Measurements from ENCODE around the gene JAG2. TPM values are rescaled to one million over a fixed set of nuclear protein-coding genes. Genes with fewer than 3 reads are reported as not detected.
A peak's percentile ranks its signal among the peaks of the same experiment; 100 is the strongest.

The JAG2 gene
- total RNA-seq, 3 donors from 2014 or later (not counting 1 experiment from before 2014, with no cell fraction given), result 3.5 to 6.6 (median 6.1) TPM

- WGBS (ENCODE audit: insufficient coverage), result 58% methylated on average over 25 of the region's 25 CpGs
- peak overlapping the region; percentile 67 for H3K4me3 Mint-ChIP-seq
- TF ChIP-seq, protein P1, sequence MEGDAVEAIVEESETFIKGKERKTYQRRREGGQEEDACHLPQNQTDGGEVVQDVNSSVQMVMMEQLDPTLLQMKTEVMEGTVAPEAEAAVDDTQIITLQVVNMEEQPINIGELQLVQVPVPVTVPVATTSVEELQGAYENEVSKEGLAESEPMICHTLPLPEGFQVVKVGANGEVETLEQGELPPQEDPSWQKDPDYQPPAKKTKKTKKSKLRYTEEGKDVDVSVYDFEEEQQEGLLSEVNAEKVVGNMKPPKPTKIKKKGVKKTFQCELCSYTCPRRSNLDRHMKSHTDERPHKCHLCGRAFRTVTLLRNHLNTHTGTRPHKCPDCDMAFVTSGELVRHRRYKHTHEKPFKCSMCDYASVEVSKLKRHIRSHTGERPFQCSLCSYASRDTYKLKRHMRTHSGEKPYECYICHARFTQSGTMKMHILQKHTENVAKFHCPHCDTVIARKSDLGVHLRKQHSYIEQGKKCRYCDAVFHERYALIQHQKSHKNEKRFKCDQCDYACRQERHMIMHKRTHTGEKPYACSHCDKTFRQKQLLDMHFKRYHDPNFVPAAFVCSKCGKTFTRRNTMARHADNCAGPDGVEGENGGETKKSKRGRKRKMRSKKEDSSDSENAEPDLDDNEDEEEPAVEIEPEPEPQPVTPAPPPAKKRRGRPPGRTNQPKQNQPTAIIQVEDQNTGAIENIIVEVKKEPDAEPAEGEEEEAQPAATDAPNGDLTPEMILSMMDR (IDR thresholded peaks at IDR 0.05), result no peak
- Histone ChIP-seq H3K9me3 (ENCODE audit: control insufficient read depth, insufficient read depth, low read length) (no peaks in the 10 kb centered on the region), H3K27ac (ENCODE audit: low read length) (no peak overlapping the region), H3K4me1 (ENCODE audit: control insufficient read depth, insufficient read depth, low read length) (peaks cover 27% of the 10 kb centered on the region), H3K27me3 (ENCODE audit: control insufficient read depth, insufficient read depth, low read length) (no peaks in the 10 kb centered on the region), H3K4me3 (ENCODE audit: low read length) (no peak overlapping the region), H3K36me3 (ENCODE audit: control insufficient read depth, insufficient read depth, low read length) (no peaks in the 10 kb centered on the region)
- H3K36me3 Mint-ChIP-seq, result no peaks in the 10 kb centered on the region
- no peak for ATAC-seq
- H3K27me3 Mint-ChIP-seq (ENCODE audit: low read depth in 2 of 2), result no peaks in the 10 kb centered on the region
- intact Hi-C loops (cut with micrococcal nuclease), result no loop called here
- H3K4me1 Mint-ChIP-seq, result no peaks in the 10 kb centered on the region
- no peaks in the 10 kb centered on the region for H3K9me3 Mint-ChIP-seq
- H3K27ac Mint-ChIP-seq, result no peak overlapping the region
- no peak for DNase-seq
Observed at GRCh38 chr14:105182296-105183020, 13.9 kb upstream of the JAG2 start.

- DNase-seq, result no peak
- H3K27me3 Mint-ChIP-seq (ENCODE audit: low read depth in 2 of 2), result no peaks in the 10 kb centered on the region
- no peaks in the 10 kb centered on the region for H3K36me3 Mint-ChIP-seq
- Histone ChIP-seq H3K27me3 (ENCODE audit: control insufficient read depth, insufficient read depth, low read length) (no peaks in the 10 kb centered on the region), H3K27ac (ENCODE audit: low read length) (no peak overlapping the region), H3K36me3 (ENCODE audit: control insufficient read depth, insufficient read depth, low read length) (no peaks in the 10 kb centered on the region), H3K4me1 (ENCODE audit: control insufficient read depth, insufficient read depth, low read length) (peaks cover 29% of the 10 kb centered on the region), H3K9me3 (ENCODE audit: control insufficient read depth, insufficient read depth, low read length) (no peaks in the 10 kb centered on the region), H3K4me3 (ENCODE audit: low read length) (no peak overlapping the region)
- ATAC-seq, result no peak
- 54% methylated on average over 21 of the region's 21 CpGs for WGBS (ENCODE audit: insufficient coverage)
- no peak overlapping the region for H3K27ac Mint-ChIP-seq
- intact Hi-C loops (cut with micrococcal nuclease), result no loop called here
- H3K4me3 Mint-ChIP-seq, result peak overlapping the region; percentile 67
- peaks cover 0 to 2% of the 10 kb centered on the region in 2 donors for H3K4me1 Mint-ChIP-seq
- TF ChIP-seq, protein P1 (IDR thresholded peaks at IDR 0.05), result no peak
- no peaks in the 10 kb centered on the region for H3K9me3 Mint-ChIP-seq
Observed at GRCh38 chr14:105181549-105182295, 13.1 kb upstream of the JAG2 start.

DNA sequence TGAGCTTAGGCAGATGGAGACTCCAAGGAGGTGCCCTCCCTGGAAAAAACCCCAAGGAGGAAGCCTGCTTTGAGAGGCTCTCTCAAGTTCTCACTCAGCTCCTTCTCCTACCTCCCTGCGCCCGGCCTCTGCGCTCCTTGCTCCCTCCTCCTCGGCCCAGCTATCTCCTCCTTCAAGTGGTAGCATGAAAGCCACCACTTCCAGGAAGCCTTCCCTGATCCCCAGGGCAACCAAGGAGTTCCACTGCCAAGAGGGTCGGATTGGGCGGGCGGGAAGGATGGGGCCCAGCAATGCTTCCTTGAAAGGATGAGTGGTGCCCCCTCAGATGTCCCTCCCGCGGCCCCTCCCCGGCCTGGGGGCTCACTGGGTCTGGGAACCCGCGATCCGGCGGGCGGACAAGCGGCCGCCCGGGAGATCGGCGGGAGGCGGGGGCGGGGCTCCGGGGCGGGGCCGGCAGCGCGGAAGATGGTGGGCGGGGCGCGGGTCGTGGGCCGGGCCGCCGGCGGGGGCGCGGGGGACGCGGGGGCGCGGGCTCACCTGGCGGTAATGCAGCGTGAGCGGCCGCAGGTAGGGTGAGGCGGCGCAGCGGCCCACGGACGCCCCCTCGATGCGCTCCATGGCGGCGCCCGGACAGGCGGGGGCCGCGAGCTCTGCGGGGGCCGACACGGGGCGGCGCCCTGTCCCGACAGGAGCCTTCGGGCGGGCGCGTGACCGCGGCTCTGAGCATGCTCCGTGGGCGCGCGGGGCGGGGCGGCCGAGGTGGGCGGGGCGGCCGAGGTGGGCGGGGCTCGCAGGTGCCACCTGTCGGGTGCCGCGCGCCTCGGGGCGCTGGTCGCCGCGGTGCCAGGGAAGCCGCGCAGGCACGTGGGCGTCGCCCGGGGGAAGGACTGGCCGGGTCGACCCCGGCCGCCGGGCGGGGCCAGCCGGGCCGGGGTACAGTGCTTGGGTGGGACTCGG lies 12.3 kb upstream of the JAG2 start, which contains the start of gene NUDT14:
NUDT14 (minus strand) TSS at position 721 of the 957 bp plus-strand sequence; CDS start at position 618, 103 bp downstream.
- Histone ChIP-seq H3K27ac (ENCODE audit: low read length) (no peak within 1 kb of the TSS), H3K4me3 (ENCODE audit: low read length) (peak within 1 kb of the TSS; percentile 44), H3K27me3 (ENCODE audit: control insufficient read depth, insufficient read depth, low read length) (no peaks in the 10 kb centered on the region), H3K36me3 (ENCODE audit: control insufficient read depth, insufficient read depth, low read length) (no peaks in the 10 kb centered on the region), H3K9me3 (ENCODE audit: control insufficient read depth, insufficient read depth, low read length) (no peaks in the 10 kb centered on the region), H3K4me1 (ENCODE audit: control insufficient read depth, insufficient read depth, low read length) (peaks cover 38% of the 10 kb centered on the region)
- H3K9me3 Mint-ChIP-seq, result no peaks in the 10 kb centered on the region
- H3K36me3 Mint-ChIP-seq, result no peaks in the 10 kb centered on the region
- ATAC-seq (peak; percentile 86 to 94 (median 90)), DNase-seq (peak; percentile 74 to 86)
- H3K27me3 Mint-ChIP-seq (ENCODE audit: low read depth in 2 of 2), result no peaks in the 10 kb centered on the region
- WGBS (ENCODE audit: insufficient coverage), result under 1% methylated on average over 106 of the region's 106 CpGs
- H3K27ac Mint-ChIP-seq, result peak within 1 kb of the TSS in 1 of 2 donors; percentile 36
- intact Hi-C loops (cut with micrococcal nuclease), result no loop called here
- H3K4me1 Mint-ChIP-seq, result peaks cover 5 to 10% of the 10 kb centered on the region in 2 donors
- TF ChIP-seq, protein P1 (IDR thresholded peaks at IDR 0.05), result no peak
- H3K4me3 Mint-ChIP-seq, result peak within 1 kb of the TSS; percentile 78

Measured in natural killer cell (primary cell).